ENCODE results near the gene GPR156. TPM values are rescaled to one million over a fixed set of nuclear protein-coding genes. Genes with fewer than 3 reads are reported as not detected.

GPR156 gene
- total RNA-seq, 1 donor from 2014 or later = 0.42 TPM

- DNase-seq (ENCODE audit: low spot score) = no peak
Observed at GRCh38 chr3:120196812-120197211, 88.2 kb downstream of the GPR156 start.

DNA sequence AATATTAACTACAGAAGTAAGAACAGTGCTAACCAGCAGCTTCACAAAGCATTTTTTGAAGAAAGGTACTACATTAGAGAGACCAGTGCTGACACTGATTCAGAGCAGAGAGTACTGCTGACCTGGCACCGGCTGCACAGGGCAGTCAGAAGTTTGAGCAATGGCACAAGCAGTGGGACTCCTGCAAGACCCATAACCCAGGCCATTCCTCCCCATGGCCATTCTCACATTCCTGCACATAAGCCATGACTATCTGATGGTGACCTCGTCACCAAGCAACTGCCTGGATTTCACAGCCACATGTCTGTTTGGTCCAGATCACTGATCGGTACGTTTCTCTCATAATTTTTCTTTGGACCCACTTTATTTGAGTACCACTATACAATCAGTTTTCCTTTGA, 88.7 kb downstream of the GPR156 start:
- DNase-seq (ENCODE audit: low spot score) = no peak

DNA sequence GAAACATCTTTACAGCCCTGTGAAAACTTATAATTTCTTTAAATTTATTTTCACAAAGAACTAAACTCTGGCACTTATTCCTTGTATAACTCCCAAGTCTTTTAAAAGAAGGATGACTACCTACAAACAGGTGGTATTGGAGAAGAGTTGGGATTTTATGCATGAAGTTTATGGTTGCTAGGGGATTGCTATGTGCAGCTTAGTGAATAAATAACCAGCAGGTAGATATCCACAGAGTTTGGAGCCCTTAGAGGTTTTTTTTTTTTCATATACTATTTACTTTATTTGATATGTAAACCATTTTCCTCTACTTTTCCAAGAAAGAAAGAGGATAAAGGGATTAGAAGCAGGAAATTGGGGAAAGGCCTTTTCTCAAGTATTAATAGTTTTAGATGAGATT, 91.5 kb downstream of the GPR156 start:
- no peak for DNase-seq (ENCODE audit: low spot score)

- no peak for DNase-seq (ENCODE audit: low spot score)
Observed at GRCh38 chr3:120192579-120192978, 92.4 kb downstream of the GPR156 start.

- DNase-seq (ENCODE audit: low spot score) = no peak
Observed at GRCh38 chr3:120192159-120192558, 92.9 kb downstream of the GPR156 start.

- DNase-seq (ENCODE audit: low spot score) = no peak
Observed at GRCh38 chr3:120182613-120183511, 102.2 kb downstream of the GPR156 start.

DNA sequence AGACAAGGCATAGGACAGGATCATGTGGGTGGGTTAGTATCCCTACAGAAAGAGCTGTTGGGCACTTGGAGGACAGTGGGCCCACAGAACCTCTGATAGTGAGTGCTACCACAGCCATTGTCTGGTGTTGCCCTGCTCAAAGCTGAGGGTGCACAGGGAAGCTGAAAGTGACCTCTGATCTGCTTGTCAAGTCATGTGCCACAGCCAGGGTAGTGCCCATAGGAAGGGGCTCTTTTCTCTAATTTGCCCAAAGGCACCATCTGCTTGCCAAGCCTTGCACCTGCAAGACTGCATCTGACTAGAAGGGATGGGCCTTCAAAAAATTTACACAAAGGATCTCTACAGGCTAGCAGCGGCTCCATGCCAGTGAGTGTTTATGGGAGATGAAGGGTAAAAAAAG, 103.4 kb downstream of the GPR156 start:
- DNase-seq (ENCODE audit: low spot score) = no peak

DNA sequence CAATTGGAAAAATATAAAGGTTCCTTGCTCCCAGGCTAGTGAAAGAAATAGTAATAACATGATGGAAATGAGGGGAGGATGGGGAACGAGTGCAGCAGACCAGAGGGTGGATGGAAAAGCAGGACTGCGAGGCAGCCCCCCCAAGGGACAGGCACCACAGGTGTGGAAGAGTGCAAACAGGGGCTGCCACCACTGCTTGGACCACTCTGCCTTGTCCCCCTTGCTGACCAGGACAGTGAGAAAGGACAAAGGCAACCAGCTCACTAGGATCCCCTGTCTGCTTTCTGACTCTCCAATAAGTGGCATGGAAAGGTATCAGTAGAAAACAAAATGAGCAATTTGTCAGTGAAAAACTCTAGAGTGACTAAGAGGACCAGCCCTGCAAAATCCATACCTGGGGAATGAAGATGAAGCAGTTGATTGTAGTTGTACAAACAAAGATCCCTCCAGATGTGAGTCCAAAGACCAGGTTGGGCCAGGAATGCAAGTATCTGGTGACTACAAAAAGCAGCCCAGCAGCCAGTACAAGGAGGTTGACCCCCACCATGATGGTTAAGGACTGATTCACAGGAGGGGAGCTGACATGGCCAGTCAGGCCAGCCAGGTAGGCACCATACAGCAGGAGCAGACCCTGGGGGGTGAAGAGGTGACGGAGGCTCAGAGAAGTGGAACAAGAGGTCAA, 104.2 kb downstream of the GPR156 start:
- DNase-seq (ENCODE audit: low spot score) = no peak

GRCh38 chr3:120177707-120178306, 107.2 kb downstream of the GPR156 start:
- no peak for DNase-seq (ENCODE audit: low spot score)

- no peak for DNase-seq (ENCODE audit: low spot score)
Observed at GRCh38 chr3:120177151-120177550, 107.9 kb downstream of the GPR156 start.

DNA sequence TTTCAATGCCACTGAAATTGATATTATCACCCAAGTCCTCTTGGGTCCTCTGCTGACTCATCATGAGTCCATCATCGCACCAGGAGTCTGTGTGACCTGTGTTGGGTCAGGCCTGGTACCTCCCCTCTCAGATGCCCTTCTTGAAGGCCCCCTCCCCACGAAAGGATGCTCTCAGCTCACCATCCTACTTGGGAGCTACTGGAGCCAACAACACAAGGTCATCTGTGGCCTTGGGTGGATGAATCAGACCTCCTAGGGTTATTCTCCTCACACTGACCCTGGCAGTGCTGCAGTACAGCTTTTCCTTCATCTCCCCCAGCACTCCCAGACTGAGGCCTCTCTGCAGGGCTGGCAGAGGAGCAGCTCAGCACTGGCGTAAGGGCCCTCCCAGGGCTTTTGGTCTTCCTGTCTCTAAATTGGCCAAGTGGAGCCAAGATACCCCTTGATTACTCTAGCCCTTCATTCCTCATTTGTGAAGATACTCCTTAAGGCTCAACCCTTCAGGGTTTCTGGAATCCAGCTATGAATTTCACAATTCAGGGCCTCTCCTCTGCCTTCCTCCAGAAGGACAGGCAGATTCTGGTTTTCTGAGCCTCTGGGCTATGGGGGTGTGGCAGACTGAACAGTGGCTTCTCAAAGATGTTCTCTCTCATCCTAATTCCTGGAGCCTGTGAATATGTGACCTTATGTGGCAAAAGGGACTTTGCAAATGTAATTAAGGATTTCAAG, 110.0 kb downstream of the GPR156 start:
- no peak for DNase-seq (ENCODE audit: low spot score)

- DNase-seq (ENCODE audit: low spot score) = no peak
Observed at GRCh38 chr3:120173056-120173675, 111.9 kb downstream of the GPR156 start.

DNA sequence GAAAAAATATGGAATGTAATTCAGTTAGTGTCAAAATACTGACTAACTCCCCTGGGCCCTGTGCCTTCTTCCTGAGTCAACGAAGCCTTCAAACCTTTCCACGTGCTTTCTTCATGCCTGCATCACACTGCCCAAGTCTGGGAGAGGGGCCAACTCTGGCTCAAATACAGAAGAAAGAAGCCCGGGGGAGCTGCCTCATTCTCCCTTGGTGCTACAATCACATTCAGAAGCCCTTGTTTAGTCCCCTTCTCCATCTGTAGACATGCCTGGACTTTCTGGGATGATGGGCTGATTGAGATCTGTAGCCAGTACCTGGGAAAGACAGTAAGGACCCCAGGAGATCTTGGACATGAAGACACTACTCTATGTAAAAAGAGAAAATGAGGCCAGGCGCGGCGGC, 113.0 kb downstream of the GPR156 start:
- DNase-seq (ENCODE audit: low spot score) = no peak

DNA sequence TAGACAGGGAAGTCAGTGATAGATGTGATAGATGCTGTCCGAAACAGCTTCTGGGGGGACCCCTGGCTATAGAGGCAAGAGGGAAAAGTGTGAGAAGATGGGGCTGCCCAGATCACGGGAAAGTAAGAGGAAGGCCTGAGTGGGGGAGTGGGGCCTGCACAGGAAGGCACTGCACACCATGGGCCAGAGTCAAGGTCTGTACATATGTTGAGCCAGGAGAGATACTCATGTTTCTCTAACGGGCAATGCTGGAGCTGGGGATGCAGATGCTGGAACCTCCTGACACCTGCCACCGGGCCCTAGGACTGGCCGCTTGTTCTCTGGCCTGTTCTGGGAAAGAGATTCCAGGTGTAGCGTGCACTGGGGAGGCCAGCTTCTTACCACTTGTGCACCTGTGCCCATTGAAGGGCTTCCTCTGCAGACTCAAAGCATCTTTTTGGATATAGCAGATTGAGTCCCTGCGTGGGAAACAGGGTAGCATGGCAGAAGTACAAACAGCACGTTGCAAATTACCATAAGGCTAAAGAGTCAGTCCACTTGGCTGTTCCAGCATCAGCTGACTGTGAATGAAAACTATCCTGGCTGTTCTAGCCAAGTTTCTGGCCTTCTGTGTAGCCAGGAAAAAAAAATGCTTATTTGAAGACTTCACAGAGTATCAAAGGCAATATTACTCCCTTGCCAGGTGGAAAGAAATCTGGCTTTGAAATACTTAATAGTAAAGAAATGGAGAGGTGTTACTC, 113.7 kb downstream of the GPR156 start:
- no peak for DNase-seq (ENCODE audit: low spot score)

GRCh38 chr3:120170223-120170622, 114.8 kb downstream of the GPR156 start:
- DNase-seq (ENCODE audit: low spot score) = no peak

DNA sequence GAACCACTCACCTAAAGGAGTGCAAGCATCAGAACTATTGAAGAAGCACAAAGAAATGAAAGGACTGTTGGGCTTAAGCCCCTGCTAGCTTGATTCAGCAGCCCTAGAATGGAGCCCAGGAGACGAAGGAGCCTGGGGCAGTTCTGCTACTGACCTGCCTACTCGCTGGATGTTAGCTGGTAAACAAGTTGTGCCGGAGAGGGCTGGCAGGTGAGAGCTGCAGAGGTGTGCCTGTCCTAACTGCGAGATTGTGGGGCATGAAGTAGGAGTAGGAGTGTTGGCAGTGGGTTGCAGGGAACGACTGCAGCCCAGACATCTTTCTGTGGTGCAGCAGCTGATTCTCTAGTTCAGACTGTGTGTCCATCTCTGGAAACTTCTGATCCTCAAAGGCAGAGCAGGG, 115.6 kb downstream of the GPR156 start:
- DNase-seq (ENCODE audit: low spot score) = no peak

DNA sequence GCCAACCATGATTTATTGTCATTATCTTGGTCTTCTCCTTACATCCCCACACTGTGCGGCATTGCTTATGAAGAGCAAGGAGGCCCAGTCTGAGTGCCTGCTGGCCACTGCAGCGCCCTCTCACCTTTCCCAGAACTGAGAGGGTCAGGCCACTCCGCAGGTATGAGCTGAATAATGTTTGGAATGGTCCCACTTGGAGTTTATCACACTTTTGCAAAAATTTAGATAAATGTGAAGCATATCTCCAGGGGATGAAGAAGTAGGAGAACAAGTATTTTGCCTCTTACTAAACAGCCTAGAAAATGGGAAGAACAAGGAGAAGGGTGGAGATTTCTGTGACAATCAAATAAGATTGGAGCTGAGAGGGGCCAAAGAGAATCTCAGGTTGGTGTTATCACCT, 116.4 kb downstream of the GPR156 start:
- no peak for DNase-seq (ENCODE audit: low spot score)

DNA sequence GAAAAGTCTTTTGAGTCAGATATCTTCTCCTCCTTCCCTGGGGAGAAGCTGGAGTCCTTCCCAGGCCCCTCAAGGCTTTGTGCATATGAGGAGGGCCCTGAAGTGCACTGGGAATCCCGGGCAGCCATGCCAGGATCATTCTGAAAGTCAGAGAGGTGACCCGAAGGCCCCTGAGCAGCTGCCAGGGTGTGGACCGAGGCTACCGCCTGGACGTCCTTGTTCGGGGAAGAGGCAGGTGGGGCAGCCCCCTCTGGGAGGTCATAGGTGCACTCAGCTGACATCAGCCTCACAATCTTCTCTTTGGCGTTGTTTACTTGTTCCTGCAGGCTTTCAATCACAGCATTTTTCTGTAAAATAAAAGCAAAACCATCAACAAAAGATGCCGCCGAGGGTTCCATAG, 117.0 kb downstream of the GPR156 start:
- no peak for DNase-seq (ENCODE audit: low spot score)

- no peak for DNase-seq (ENCODE audit: low spot score)
Observed at GRCh38 chr3:120167488-120167887, 117.5 kb downstream of the GPR156 start.

GRCh38 chr3:120163816-120164215, 121.2 kb downstream of the GPR156 start:
- DNase-seq (ENCODE audit: low spot score) = no peak

Measured in mesenteric fat pad (tissue), 1 donor.